GM23338 (cell line): ENCODE results near the gene HGD. TPM values are rescaled to one million over a fixed set of nuclear protein-coding genes. Genes with fewer than 3 reads are reported as not detected.
A peak's percentile ranks its signal among the peaks of the same experiment; 100 is the strongest.
"Not testable (repeated sequence)": the region's sequence is repeated elsewhere in the genome, so short reads cannot be mapped to it uniquely, and the experiment has no call there.

ENCODE experiments used
- ATAC-seq: fragments of 200-7000 bp; cut with Tn5 transposase; 3 replicates; pipeline ENCODE4 v1.9.1; 2020
- DNase-seq: peaks from one replicate; pipeline ENCODE4 v3.0.0-alpha.2; 2015; ENCODE audit warnings: low spot score
- H2AFZ ChIP-seq: fragments of 200-600 bp; sonication (generic); 2 replicates; pipeline ENCODE4 v1.8.0; 2016; ENCODE audit warnings: antibody characterized with exemption, mild to moderate bottlenecking, moderate library complexity
- H3F3A ChIP-seq: fragments of 200-600 bp; sonication (generic); replicated peaks from 2 replicates; pipeline ENCODE4 v1.8.0; 2017; ENCODE audit warnings: antibody characterized with exemption, mixed run types, low read depth
- H3K27ac ChIP-seq: fragments of 200-600 bp; sonication (generic); 2 replicates; pipeline ENCODE4 v1.6.1; 2016; ENCODE audit warnings: low read depth
- H3K27me3 ChIP-seq: fragments of 200-600 bp; sonication (generic); 2 replicates; pipeline ENCODE4 v1.8.0; 2016; ENCODE audit warnings: mild to moderate bottlenecking, mixed run types, moderate library complexity; ENCODE audit not compliant: insufficient read depth
- H3K36me3 ChIP-seq: fragments of 200-600 bp; sonication (generic); 2 replicates; pipeline ENCODE4 v1.8.0; 2016; ENCODE audit warnings: mild to moderate bottlenecking; ENCODE audit not compliant: insufficient read depth
- H3K4me1 ChIP-seq: fragments of 200-600 bp; sonication (generic); 2 replicates; pipeline ENCODE4 v1.8.0; 2016; ENCODE audit warnings: mild to moderate bottlenecking, moderate library complexity; ENCODE audit not compliant: insufficient read depth
- H3K4me2 ChIP-seq: fragments of 200-600 bp; sonication (generic); 2 replicates; pipeline ENCODE4 v1.7.1; 2017; ENCODE audit warnings: mixed run types
- H3K4me3 ChIP-seq: fragments of 200-600 bp; sonication (generic); 2 replicates; pipeline ENCODE4 v1.6.1; 2016; ENCODE audit warnings: mixed run types
- H3K79me2 ChIP-seq: fragments of 200-600 bp; sonication (generic); replicated peaks from 2 replicates; pipeline ENCODE4 v1.8.0; 2017; ENCODE audit warnings: mild to moderate bottlenecking; ENCODE audit not compliant: insufficient read depth
- H3K9me2 ChIP-seq: fragments of 200-600 bp; sonication (generic); 2 replicates; pipeline ENCODE4 v1.8.0; 2017; ENCODE audit not compliant: insufficient read depth
- H4K20me1 ChIP-seq: fragments of 200-600 bp; sonication (generic); replicated peaks from 2 replicates; pipeline ENCODE4 v1.8.0; 2017; ENCODE audit warnings: mild to moderate bottlenecking; ENCODE audit not compliant: insufficient read depth
- H3K27ac Mint-ChIP-seq: 2 replicates; pipeline ENCODE4 v1.8.0; 2020; ENCODE audit warnings: inconsistent platforms, mild to moderate bottlenecking, moderate library complexity, mixed read lengths
- H3K27me3 Mint-ChIP-seq: 3 replicates; pipeline ENCODE4 v1.8.0; 2022; ENCODE audit warnings: low read depth, mild to moderate bottlenecking, moderate library complexity, mixed read lengths, inconsistent platforms; ENCODE audit not compliant: insufficient read depth, poor library complexity
- H3K36me3 Mint-ChIP-seq: 3 replicates; pipeline ENCODE4 v1.8.0; 2021; ENCODE audit warnings: low read depth, mild to moderate bottlenecking, inconsistent platforms, moderate library complexity, mixed read lengths
- H3K4me1 Mint-ChIP-seq: 3 replicates; pipeline ENCODE4 v1.8.0; 2020; ENCODE audit warnings: mild to moderate bottlenecking, inconsistent platforms, mixed read lengths
- H3K4me3 Mint-ChIP-seq: 3 replicates; pipeline ENCODE4 v1.8.0; 2021; ENCODE audit warnings: moderate library complexity, mild to moderate bottlenecking, inconsistent platforms, mixed read lengths
- H3K9me3 Mint-ChIP-seq: 3 replicates; pipeline ENCODE4 v1.8.0; 2020; ENCODE audit warnings: moderate library complexity, mild to moderate bottlenecking, inconsistent platforms, mixed read lengths
- CREB1 ChIP-seq: fragments of 250-450 bp; sonication (Bioruptor Pico); IDR thresholded peaks from 2 replicates; pipeline ENCODE4 v1.5.0; 2020; ENCODE audit warnings: low read depth, mild to moderate bottlenecking, moderate library complexity
- EZH2 ChIP-seq: fragments of 200-600 bp; sonication (generic); IDR thresholded peaks from one replicate; pipeline ENCODE4 v1.8.0; 2017; ENCODE audit warnings: antibody characterized with exemption, mild to moderate bottlenecking, low read depth; ENCODE audit not compliant: unreplicated experiment
- POLR2AphosphoS5 ChIP-seq: IDR thresholded peaks from 2 replicates; pipeline ENCODE4 v1.6.1; 2016; ENCODE audit warnings: antibody characterized with exemption, low read depth
- ZNF114 ChIP-seq: fragments of 250-450 bp; sonication (Bioruptor Pico); IDR thresholded peaks from 2 replicates; pipeline ENCODE4 v1.5.0; 2020; ENCODE audit warnings: mild to moderate bottlenecking, moderate library complexity
- polyA plus RNA-seq: library from polyadenylated mRNA; unstranded; fragments of >200 nt; fragmentation: Nextera tagmentation; extraction: Ambion mirVana; gene quantifications from 2 replicates; pipeline ENCODE4 v1.2.1, GENCODE V29; 2016
- total RNA-seq: library from RNA; depleted of rRNA; stranded (reverse); fragments of >200 nt; shearing (Covaris generic); gene quantifications from 2 replicates; pipeline ENCODE4 v1.2.3, GENCODE V29; 2014
- TF ChIP-seq, protein P1 (sequence below): fragments of 250-450 bp; sonication (Bioruptor Pico); IDR thresholded peaks from 2 replicates; pipeline ENCODE4 v1.5.0; 2020; ENCODE audit warnings: mild to moderate bottlenecking, moderate library complexity
- TF ChIP-seq, protein P2 (sequence below): IDR thresholded peaks from 2 replicates; pipeline ENCODE4 v1.6.1; 2016; ENCODE audit warnings: antibody characterized with exemption

Gene HGD
- total and polyA plus RNA-seq, 2 experiments from 2014 or later: not detected

DNA sequence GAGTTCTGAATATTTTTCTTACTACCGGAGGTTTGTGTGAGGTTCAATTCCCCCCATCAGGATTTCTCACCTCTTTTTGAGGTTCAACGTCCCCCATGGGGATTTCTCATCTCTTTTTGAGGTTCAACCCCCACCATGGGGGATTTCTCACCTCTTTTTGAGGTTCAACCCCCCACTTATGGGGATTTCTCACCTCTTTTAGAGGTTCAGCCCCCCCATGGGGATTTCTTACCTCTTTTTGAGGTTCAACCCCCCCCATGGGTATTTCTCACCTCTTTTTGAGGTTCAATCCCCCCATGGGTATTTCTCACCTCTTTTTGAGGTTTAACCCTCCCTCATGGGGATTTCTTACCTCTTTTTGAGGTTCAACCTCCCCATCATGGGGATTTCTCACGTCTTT is 59.6 kb downstream of the HGD start (continued):
- TF ChIP-seq, protein P1, sequence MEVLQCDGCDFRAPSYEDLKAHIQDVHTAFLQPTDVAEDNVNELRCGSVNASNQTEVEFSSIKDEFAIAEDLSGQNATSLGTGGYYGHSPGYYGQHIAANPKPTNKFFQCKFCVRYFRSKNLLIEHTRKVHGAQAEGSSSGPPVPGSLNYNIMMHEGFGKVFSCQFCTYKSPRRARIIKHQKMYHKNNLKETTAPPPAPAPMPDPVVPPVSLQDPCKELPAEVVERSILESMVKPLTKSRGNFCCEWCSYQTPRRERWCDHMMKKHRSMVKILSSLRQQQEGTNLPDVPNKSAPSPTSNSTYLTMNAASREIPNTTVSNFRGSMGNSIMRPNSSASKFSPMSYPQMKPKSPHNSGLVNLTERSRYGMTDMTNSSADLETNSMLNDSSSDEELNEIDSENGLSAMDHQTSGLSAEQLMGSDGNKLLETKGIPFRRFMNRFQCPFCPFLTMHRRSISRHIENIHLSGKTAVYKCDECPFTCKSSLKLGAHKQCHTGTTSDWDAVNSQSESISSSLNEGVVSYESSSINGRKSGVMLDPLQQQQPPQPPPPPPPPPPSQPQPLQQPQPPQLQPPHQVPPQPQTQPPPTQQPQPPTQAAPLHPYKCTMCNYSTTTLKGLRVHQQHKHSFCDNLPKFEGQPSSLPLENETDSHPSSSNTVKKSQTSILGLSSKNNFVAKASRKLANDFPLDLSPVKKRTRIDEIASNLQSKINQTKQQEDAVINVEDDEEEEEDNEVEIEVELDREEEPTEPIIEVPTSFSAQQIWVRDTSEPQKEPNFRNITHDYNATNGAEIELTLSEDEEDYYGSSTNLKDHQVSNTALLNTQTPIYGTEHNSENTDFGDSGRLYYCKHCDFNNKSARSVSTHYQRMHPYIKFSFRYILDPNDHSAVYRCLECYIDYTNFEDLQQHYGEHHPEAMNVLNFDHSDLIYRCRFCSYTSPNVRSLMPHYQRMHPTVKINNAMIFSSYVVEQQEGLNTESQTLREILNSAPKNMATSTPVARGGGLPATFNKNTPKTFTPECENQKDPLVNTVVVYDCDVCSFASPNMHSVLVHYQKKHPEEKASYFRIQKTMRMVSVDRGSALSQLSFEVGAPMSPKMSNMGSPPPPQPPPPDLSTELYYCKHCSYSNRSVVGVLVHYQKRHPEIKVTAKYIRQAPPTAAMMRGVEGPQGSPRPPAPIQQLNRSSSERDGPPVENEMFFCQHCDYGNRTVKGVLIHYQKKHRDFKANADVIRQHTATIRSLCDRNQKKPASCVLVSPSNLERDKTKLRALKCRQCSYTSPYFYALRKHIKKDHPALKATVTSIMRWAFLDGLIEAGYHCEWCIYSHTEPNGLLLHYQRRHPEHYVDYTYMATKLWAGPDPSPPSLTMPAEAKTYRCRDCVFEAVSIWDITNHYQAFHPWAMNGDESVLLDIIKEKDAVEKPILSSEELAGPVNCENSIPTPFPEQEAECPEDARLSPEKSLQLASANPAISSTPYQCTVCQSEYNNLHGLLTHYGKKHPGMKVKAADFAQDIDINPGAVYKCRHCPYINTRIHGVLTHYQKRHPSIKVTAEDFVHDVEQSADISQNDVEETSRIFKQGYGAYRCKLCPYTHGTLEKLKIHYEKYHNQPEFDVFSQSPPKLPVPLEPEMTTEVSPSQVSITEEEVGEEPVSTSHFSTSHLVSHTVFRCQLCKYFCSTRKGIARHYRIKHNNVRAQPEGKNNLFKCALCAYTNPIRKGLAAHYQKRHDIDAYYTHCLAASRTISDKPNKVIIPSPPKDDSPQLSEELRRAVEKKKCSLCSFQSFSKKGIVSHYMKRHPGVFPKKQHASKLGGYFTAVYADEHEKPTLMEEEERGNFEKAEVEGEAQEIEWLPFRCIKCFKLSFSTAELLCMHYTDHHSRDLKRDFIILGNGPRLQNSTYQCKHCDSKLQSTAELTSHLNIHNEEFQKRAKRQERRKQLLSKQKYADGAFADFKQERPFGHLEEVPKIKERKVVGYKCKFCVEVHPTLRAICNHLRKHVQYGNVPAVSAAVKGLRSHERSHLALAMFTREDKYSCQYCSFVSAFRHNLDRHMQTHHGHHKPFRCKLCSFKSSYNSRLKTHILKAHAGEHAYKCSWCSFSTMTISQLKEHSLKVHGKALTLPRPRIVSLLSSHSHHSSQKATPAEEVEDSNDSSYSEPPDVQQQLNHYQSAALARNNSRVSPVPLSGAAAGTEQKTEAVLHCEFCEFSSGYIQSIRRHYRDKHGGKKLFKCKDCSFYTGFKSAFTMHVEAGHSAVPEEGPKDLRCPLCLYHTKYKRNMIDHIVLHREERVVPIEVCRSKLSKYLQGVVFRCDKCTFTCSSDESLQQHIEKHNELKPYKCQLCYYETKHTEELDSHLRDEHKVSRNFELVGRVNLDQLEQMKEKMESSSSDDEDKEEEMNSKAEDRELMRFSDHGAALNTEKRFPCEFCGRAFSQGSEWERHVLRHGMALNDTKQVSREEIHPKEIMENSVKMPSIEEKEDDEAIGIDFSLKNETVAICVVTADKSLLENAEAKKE (CRISPR knock-in tag): no peak
- TF ChIP-seq POLR2AphosphoS5: no peak
- no peak for TF ChIP-seq EZH2
- no peak for TF ChIP-seq CREB1 (CRISPR knock-in tag)
- TF ChIP-seq, protein P2, sequence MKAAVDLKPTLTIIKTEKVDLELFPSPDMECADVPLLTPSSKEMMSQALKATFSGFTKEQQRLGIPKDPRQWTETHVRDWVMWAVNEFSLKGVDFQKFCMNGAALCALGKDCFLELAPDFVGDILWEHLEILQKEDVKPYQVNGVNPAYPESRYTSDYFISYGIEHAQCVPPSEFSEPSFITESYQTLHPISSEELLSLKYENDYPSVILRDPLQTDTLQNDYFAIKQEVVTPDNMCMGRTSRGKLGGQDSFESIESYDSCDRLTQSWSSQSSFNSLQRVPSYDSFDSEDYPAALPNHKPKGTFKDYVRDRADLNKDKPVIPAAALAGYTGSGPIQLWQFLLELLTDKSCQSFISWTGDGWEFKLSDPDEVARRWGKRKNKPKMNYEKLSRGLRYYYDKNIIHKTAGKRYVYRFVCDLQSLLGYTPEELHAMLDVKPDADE: no peak
- no peak for TF ChIP-seq ZNF114 (CRISPR knock-in tag)

DNA sequence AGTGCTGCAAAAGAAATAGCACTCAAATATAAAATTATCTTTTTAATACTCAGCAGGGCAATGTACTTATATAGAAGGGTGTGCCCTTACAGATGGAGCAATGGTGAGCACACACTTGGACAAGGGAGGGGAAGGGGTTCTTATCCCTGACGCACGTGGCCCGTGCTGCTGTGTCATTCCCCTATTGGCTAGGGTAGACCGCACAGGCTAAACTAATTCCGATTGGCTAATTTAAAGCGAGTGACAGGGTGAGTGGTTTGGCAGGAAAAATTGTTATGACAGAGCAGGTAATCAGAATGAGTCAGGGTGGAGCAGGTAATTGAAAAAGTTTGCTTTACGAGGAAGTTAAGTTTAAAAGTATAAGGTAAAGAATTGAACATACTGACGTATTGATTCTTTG is 65.3 kb downstream of the HGD start:
- H3K36me3 Mint-ChIP-seq, H3K27ac Mint-ChIP-seq, H3F3A ChIP-seq, H3K4me3 Mint-ChIP-seq, H3K4me3 ChIP-seq, H3K4me1 Mint-ChIP-seq, H3K4me2 ChIP-seq, DNase-seq, H3K27ac ChIP-seq, H3K27me3 Mint-ChIP-seq, H3K36me3 ChIP-seq, ATAC-seq, H4K20me1 ChIP-seq, H3K79me2 ChIP-seq, H3K9me2 ChIP-seq, H3K27me3 ChIP-seq, H3K4me1 ChIP-seq: not testable (repeated sequence)
- H3K9me3 Mint-ChIP-seq: peaks cover 11% of the 10 kb centered on the region; the same call in 2 of the 3 replicates
- H2AFZ ChIP-seq: peak overlapping the region; percentile 95; the same call in 1 of the 2 replicates
